HEK293T (cell line): ENCODE measurements around the gene TIMM10.
A peak's percentile ranks its signal among the peaks of the same experiment; 100 is the strongest.

Experiments
- CTCF ChIA-PET: fragments of 350-600 bp; formaldehyde crosslinking; extraction: SDS; loops from one replicate; lab custom pipeline; 2021; ENCODE audit warnings: antibody characterized with exemption, inconsistent platforms; lab: Yijun Ruan, JAX
- POLR2A ChIA-PET: fragments of 350-600 bp; formaldehyde crosslinking; extraction: SDS; loops from one replicate; lab custom pipeline; 2020; ENCODE audit warnings: antibody characterized with exemption, inconsistent platforms; lab: Yijun Ruan, JAX
- DNase-seq: peaks from one replicate; pipeline ENCODE4 v3.0.0; 2012; ENCODE audit warnings: mixed read lengths; ENCODE audit errors: extremely low spot score
- ARNT ChIP-seq: fragments of 450-650 bp; IDR thresholded peaks from 2 replicates; pipeline ENCODE4 v1.6.1; 2017; ENCODE audit warnings: mild to moderate bottlenecking
- BHLHE40 ChIP-seq: fragments of 450-650 bp; IDR thresholded peaks from 2 replicates; pipeline ENCODE4 v1.6.1; 2016; ENCODE audit warnings: mild to moderate bottlenecking, moderate library complexity, borderline replicate concordance
- CTBP1 ChIP-seq: fragments of 450-650 bp; IDR thresholded peaks from 2 replicates; pipeline ENCODE4 v1.6.1; 2016; ENCODE audit warnings: borderline replicate concordance
- ELF4 ChIP-seq: fragments of 450-650 bp; IDR thresholded peaks from 2 replicates; pipeline ENCODE4 v1.6.1; 2017; ENCODE audit warnings: antibody characterized with exemption
- FOXA1 ChIP-seq: fragments of 450-650 bp; IDR thresholded peaks from 2 replicates; pipeline ENCODE4 v1.6.1; 2016; ENCODE audit warnings: mild to moderate bottlenecking
- FOXK2 ChIP-seq: fragments of 450-650 bp; IDR thresholded peaks from 2 replicates; pipeline ENCODE4 v1.6.1; 2016; ENCODE audit warnings: mild to moderate bottlenecking
- FOXM1 ChIP-seq: fragments of 450-650 bp; IDR thresholded peaks from 2 replicates; pipeline ENCODE4 v1.6.1; 2017; ENCODE audit warnings: mild to moderate bottlenecking, borderline replicate concordance
- HDGF ChIP-seq: fragments of 450-650 bp; IDR thresholded peaks from 2 replicates; pipeline ENCODE4 v1.6.1; 2017; ENCODE audit warnings: antibody characterized with exemption, borderline replicate concordance
- L3MBTL2 ChIP-seq: fragments of 450-650 bp; conservative IDR thresholded peaks from 2 replicates; pipeline ENCODE4 v1.6.1; 2016; ENCODE audit warnings: mild to moderate bottlenecking
- LEF1 ChIP-seq: fragments of 450-650 bp; IDR thresholded peaks from 2 replicates; pipeline ENCODE4 v1.6.1; 2017; ENCODE audit warnings: mild to moderate bottlenecking, borderline replicate concordance
- NFRKB ChIP-seq: fragments of 450-650 bp; IDR thresholded peaks from 2 replicates; pipeline ENCODE4 v1.6.1; 2016; ENCODE audit warnings: mild to moderate bottlenecking, moderate library complexity
- PKNOX1 ChIP-seq: fragments of 450-650 bp; IDR thresholded peaks from 2 replicates; pipeline ENCODE4 v1.6.1; 2016
- SP1 ChIP-seq: fragments of 450-650 bp; IDR thresholded peaks from 2 replicates; pipeline ENCODE4 v1.6.1; 2017
- SUZ12 ChIP-seq: fragments of 450-650 bp; IDR thresholded peaks from 2 replicates; pipeline ENCODE4 v1.6.1; 2016; ENCODE audit warnings: mild to moderate bottlenecking
- TARDBP ChIP-seq: fragments of 450-650 bp; IDR thresholded peaks from 2 replicates; pipeline ENCODE4 v1.6.1; 2016
- ZNF384 ChIP-seq: fragments of 450-650 bp; IDR thresholded peaks from 2 replicates; pipeline ENCODE4 v1.6.1; 2016

Gene TIMM10

DNA sequence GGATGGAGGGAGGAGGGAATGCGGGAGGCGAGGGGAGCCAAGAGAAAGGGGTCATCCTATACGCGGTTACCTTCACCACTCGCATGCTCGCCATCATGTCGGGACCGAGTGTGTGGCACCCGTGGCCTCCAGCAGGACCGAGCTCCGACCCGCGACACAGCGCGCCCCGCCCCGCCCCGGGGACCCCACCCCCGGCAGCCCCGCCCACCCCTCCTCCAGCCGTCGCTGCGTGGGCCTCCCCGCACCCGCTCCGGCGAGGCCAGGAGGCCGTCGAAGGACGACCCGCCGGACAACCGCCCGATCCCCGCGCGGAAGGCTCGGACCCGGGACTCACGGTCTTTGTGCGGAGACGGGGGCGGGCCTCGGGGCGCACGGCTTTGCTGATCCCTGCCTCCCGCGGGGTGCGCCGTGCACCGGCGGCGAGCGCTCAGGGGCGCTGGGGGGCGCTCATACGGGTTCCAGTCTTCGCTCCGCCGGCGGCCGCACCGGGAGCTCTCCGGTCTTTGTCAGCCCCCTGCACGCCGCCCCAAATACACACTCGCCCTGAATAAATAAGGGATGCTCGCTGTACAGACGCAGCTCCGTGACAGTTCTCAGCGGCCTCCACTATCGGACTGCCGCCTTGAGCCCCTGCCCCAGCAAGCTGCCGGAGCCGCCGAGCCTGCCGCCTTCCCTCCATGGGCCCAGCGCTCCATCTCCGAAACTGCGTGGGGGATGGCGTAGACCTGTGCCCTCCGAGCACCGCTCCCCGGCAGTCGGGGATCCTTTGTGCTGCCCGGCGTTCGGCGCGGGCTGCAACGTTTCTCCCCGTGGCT lies 37.2 kb upstream of the TIMM10 start, which contains the start of gene UBE2L6:
TSS of gene UBE2L6 (minus strand) at position 158 of the 815 bp plus-strand sequence. CDS start at position 97, 61 bp downstream.
- ChIA-PET CTCF (interaction anchor here (0.5 to 3.0 kb wide), 16 partner anchors 10 to 263 kb away, joined by 3 to 59 read pairs (median 4); no protein-coding TSS in a partner anchor), POLR2A (interaction anchor here (0.6 to 2.2 kb wide), 4 partner anchors 52 to 77 kb away, joined by 3 to 22 read pairs (median 6); partner anchors contain the start of gene SLC43A1)
- DNase-seq = peak; percentile 87
- TF ChIP-seq FOXA1 (no peak), CTBP1 (no peak), SP1 (no peak), LEF1 (no peak), ZNF384 (no peak), ARNT (no peak), L3MBTL2 (no peak; the same call in 1 of the 2 replicates), TARDBP (no peak), ELF4 (no peak), BHLHE40 (no peak), NFRKB (no peak), FOXM1 (no peak), PKNOX1 (no peak), SUZ12 (no peak)

DNA sequence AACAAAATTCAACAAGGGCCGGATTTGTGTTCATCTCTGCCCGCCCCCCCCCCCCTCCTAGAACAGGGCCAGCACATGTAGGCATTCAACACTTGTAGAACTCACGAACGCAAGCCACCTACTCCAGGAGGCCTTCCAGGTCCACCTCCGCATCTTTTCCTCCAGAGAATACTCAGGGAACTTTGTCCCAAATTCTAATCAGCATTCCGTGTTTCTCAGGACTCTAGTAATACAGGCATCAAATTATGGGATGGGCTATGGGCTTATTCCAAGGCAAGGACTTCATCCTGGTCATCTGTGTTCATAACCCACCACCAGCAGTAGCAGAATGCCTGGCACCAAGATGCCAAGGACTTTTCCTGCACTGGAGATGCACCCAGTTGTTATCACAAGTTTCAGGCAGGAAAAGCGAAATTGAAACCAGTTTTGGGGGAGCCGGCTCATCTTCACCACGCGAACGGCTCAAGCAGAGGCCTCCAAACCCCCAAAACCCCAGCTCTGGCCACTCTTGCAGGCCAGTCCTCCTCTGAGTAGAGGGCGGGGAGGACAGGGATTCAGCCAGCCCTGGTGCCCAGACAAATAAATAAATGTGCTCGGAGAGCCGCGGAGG lies 36.5 kb upstream of the TIMM10 start:
- CTCF ChIA-PET = interaction anchor here (0.5 to 3.0 kb wide), 8 partner anchors 15 to 81 kb away, joined by 3 to 59 read pairs (median 6); no protein-coding TSS in a partner anchor
- no peak for TF ChIP-seq ELF4
- TF ChIP-seq SP1 = no peak
- no peak for TF ChIP-seq SUZ12
- no peak for TF ChIP-seq TARDBP
- no peak for TF ChIP-seq FOXK2
- no peak for TF ChIP-seq LEF1
- no peak for TF ChIP-seq FOXM1
- TF ChIP-seq HDGF = no peak
- no peak for TF ChIP-seq ZNF384
- no peak for TF ChIP-seq NFRKB
- TF ChIP-seq ARNT = no peak
- POLR2A ChIA-PET = interaction anchor here (0.6 to 2.2 kb wide), 3 partner anchors 51 to 77 kb away, joined by 3 to 22 read pairs (median 8); partner anchors contain the start of gene SLC43A1
- no peak for DNase-seq

GRCh38 chr11:57566005-57566904 lies 35.7 kb upstream of the TIMM10 start:
- TF ChIP-seq FOXM1 (no peak), ELF4 (no peak), CTBP1 (no peak), SUZ12 (no peak), HDGF (no peak), L3MBTL2 (no peak)
- POLR2A ChIA-PET = interaction anchor here (0.6 to 2.2 kb wide), 2 partner anchors 51 to 78 kb away, joined by 3 to 8 read pairs; partner anchors contain the start of gene SLC43A1
- CTCF ChIA-PET = interaction anchor here (1.1 kb wide), 1 partner anchor 78 kb away, joined by 4 read pairs; no protein-coding TSS in a partner anchor
- no peak for DNase-seq

DNA sequence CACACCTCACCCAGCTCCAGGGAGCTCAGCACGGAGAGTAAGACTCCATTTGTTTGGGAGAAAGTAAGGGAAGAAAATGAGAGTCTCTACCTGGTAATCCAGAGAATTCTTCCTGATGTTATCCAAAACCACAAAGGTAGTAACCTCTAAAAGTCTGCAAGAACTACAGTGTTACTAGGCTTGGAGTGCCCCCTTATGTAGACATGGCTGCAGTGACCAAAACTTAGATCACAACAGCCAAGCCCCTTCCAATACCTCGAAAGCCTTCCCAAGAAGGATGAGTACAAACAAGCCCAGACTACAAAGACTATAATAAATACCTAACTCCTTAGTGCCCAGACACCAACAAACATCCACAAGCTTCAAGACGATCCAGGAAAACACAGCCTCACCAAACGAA lies 32.0 kb upstream of the TIMM10 start:
- ChIA-PET POLR2A (no interaction called here), CTCF (interaction anchor here (0.6 kb wide), 1 partner anchor 90 kb away, joined by 5 read pairs; no protein-coding TSS in a partner anchor)
- no peak for TF ChIP-seq ZNF384
- no peak for TF ChIP-seq TARDBP
- TF ChIP-seq FOXK2 = no peak
- TF ChIP-seq CTBP1 = no peak
- no peak for TF ChIP-seq SP1
- TF ChIP-seq LEF1 = no peak
- TF ChIP-seq FOXA1 = no peak
- no peak for TF ChIP-seq NFRKB
- TF ChIP-seq HDGF = no peak
- TF ChIP-seq SUZ12 = no peak
- no peak for TF ChIP-seq PKNOX1
- TF ChIP-seq BHLHE40 = no peak
- no peak for TF ChIP-seq ELF4
- no peak for TF ChIP-seq ARNT
- TF ChIP-seq L3MBTL2 = no peak
- TF ChIP-seq FOXM1 = no peak
- DNase-seq = no peak

- POLR2A ChIA-PET = no interaction called here
Observed at GRCh38 chr11:57560146-57560545, 29.6 kb upstream of the TIMM10 start.

More at GRCh38 chr11:57560146-57560545, 29.6 kb upstream of the TIMM10 start:
- CTCF ChIA-PET = no interaction called here
- DNase-seq = no peak
- TF ChIP-seq ARNT (no peak), ZNF384 (no peak), SUZ12 (no peak), L3MBTL2 (no peak), CTBP1 (no peak), LEF1 (no peak), NFRKB (no peak), HDGF (no peak), BHLHE40 (no peak), TARDBP (no peak), FOXA1 (no peak), FOXK2 (no peak), SP1 (no peak), PKNOX1 (no peak), FOXM1 (no peak)
